ENCODE results near the gene PRRG4.

PRRG4 gene

DNA sequence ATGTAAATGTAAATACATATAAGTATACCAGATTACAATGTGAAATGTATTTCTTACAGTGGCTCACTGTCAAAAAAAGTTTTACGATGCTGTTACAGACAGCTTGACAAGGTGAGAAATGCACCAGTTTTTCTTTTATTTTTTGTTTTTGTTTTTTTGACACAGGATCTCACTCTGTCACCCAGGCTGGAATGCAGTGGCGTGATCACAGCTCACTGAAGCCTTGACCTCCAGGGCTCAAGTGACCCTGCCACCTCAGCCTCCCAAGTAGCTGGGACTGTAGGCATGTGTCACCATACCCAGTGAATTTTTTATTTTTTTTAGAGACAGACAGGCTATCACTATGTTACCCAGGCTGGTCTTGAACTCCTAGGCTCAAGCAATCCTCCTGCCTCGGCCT is 44.5 kb upstream of the PRRG4 start:
- Histone ChIP-seq H3K36me3 (ENCODE audit: insufficient read depth, low read length) (no peaks in the 10 kb centered on the region), H3K9me2 (replicated peaks; ENCODE audit: low read depth, low read length) (no peaks in the 10 kb centered on the region), H4K20me1 (ENCODE audit: insufficient read depth, low read length, poor library complexity, severe bottlenecking) (no peaks in the 10 kb centered on the region), H3K27me3 (ENCODE audit: insufficient read depth, low read length, poor library complexity, severe bottlenecking) (no peaks in the 10 kb centered on the region), H3K9ac (ENCODE audit: low read depth, low read length, poor library complexity, severe bottlenecking) (no peak overlapping the region), H3K4me2 (ENCODE audit: low read depth, low read length, poor library complexity, severe bottlenecking) (no peak overlapping the region), H3K79me2 (ENCODE audit: insufficient read depth, low read length) (no peaks in the 10 kb centered on the region), H3K4me3 (ENCODE audit: low read length, poor library complexity, severe bottlenecking) (no peak overlapping the region), H3K9me3 (ENCODE audit: insufficient read depth, low read depth, low read length) (no peaks in the 10 kb centered on the region), H2AFZ (ENCODE audit: low read length) (no peak overlapping the region), H3F3A (ENCODE audit: low read depth) (no peaks in the 10 kb centered on the region), H3K4me1 (ENCODE audit: insufficient read depth, low read length, poor library complexity, severe bottlenecking) (no peaks in the 10 kb centered on the region)
- no peak for TF ChIP-seq CTCF (conservative IDR thresholded peaks at IDR 0.05; ENCODE audit: low read length)
- TF ChIP-seq EZH2phosphoT487 (IDR thresholded peaks at IDR 0.05; ENCODE audit: borderline replicate concordance): no peak

GRCh38 chr11:32786811-32787210 is 42.9 kb upstream of the PRRG4 start:
- no peaks in the 10 kb centered on the region for H3K4me1 ChIP-seq (ENCODE audit: insufficient read depth, low read length, poor library complexity, severe bottlenecking)
- H3K9me2 ChIP-seq (replicated peaks; ENCODE audit: low read depth, low read length): no peaks in the 10 kb centered on the region
- H3F3A ChIP-seq (ENCODE audit: low read depth): no peaks in the 10 kb centered on the region
- H3K9ac ChIP-seq (ENCODE audit: low read depth, low read length, poor library complexity, severe bottlenecking): no peak overlapping the region
- H2AFZ ChIP-seq (ENCODE audit: low read length): no peak overlapping the region
- no peaks in the 10 kb centered on the region for H4K20me1 ChIP-seq (ENCODE audit: insufficient read depth, low read length, poor library complexity, severe bottlenecking)
- H3K4me2 ChIP-seq (ENCODE audit: low read depth, low read length, poor library complexity, severe bottlenecking): no peak overlapping the region
- H3K9me3 ChIP-seq (ENCODE audit: insufficient read depth, low read depth, low read length): no peaks in the 10 kb centered on the region
- TF ChIP-seq EZH2phosphoT487 (IDR thresholded peaks at IDR 0.05; ENCODE audit: borderline replicate concordance): no peak
- no peak for TF ChIP-seq CTCF (conservative IDR thresholded peaks at IDR 0.05; ENCODE audit: low read length)
- H3K79me2 ChIP-seq (ENCODE audit: insufficient read depth, low read length): no peaks in the 10 kb centered on the region
- no peak overlapping the region for H3K4me3 ChIP-seq (ENCODE audit: low read length, poor library complexity, severe bottlenecking)
- H3K36me3 ChIP-seq (ENCODE audit: insufficient read depth, low read length): no peaks in the 10 kb centered on the region
- no peaks in the 10 kb centered on the region for H3K27me3 ChIP-seq (ENCODE audit: insufficient read depth, low read length, poor library complexity, severe bottlenecking)

DNA sequence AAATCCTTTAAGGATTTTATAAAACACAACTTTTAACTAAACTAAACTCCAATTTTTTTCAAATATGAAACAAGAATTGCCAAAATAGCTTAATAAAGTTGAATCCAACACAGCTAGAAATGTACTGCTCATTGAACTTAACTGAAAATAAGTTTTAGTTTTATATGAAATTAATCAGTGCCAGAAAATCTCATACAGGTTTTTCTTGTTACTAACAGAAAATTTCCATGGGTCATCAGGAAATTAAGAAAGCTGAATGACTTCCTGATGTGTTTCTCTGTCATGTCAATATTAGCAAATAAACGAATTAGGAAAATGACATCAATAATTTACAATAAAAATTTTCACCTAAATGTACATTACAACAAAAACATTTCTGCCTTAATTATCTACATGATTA is 38.8 kb upstream of the PRRG4 start:
- no peaks in the 10 kb centered on the region for H3K9me3 ChIP-seq (ENCODE audit: insufficient read depth, low read depth, low read length)
- H3K4me1 ChIP-seq (ENCODE audit: insufficient read depth, low read length, poor library complexity, severe bottlenecking): no peaks in the 10 kb centered on the region
- H3K9ac ChIP-seq (ENCODE audit: low read depth, low read length, poor library complexity, severe bottlenecking): no peak overlapping the region
- no peak overlapping the region for H3K4me2 ChIP-seq (ENCODE audit: low read depth, low read length, poor library complexity, severe bottlenecking)
- no peak overlapping the region for H2AFZ ChIP-seq (ENCODE audit: low read length)
- H3K27me3 ChIP-seq (ENCODE audit: insufficient read depth, low read length, poor library complexity, severe bottlenecking): no peaks in the 10 kb centered on the region
- no peaks in the 10 kb centered on the region for H3K79me2 ChIP-seq (ENCODE audit: insufficient read depth, low read length)
- no peaks in the 10 kb centered on the region for H3K36me3 ChIP-seq (ENCODE audit: insufficient read depth, low read length)
- no peaks in the 10 kb centered on the region for H4K20me1 ChIP-seq (ENCODE audit: insufficient read depth, low read length, poor library complexity, severe bottlenecking)
- H3K4me3 ChIP-seq (ENCODE audit: low read length, poor library complexity, severe bottlenecking): no peak overlapping the region
- no peaks in the 10 kb centered on the region for H3K9me2 ChIP-seq (replicated peaks; ENCODE audit: low read depth, low read length)
- H3F3A ChIP-seq (ENCODE audit: low read depth): no peaks in the 10 kb centered on the region
- TF ChIP-seq CTCF (conservative IDR thresholded peaks at IDR 0.05; ENCODE audit: low read length): no peak
